H1 (cell line): ENCODE results near the gene SOX2. TPM values are rescaled to one million over a fixed set of nuclear protein-coding genes. Genes with fewer than 3 reads are reported as not detected.

ENCODE experiments used
- CTCF ChIA-PET: fragments of 300-600 bp; sonication (Branson Sonifier 250); formaldehyde crosslinking; loops from one replicate; lab custom pipeline; 2021; ENCODE audit not compliant: partially characterized antibody; lab: Charles Lee
- POLR2A ChIA-PET: fragments of 300-600 bp; sonication (Branson Sonifier 250); formaldehyde crosslinking; loops from one replicate; lab custom pipeline; 2021; ENCODE audit warnings: inconsistent platforms; ENCODE audit not compliant: partially characterized antibody; lab: Charles Lee
- DNase-seq, 2 experiments: peaks; one replicate each; pipeline versions ENCODE4 v3.0.0 to v3.0.0-alpha.2; 2010 to 2022; ENCODE audit warnings: low spot score in 2 of 2, low read depth in 1 of 2, mixed read lengths in 1 of 2
- FAIRE-seq: peaks from 2 replicates; lab custom pipeline; 2011; peaks lifted over from hg19 to GRCh38; lab: Jason Lieb, UNC
- H2AFZ ChIP-seq: 2 replicates; pipeline ENCODE4 v1.8.1; 2012; ENCODE audit warnings: low read length, inconsistent platforms
- H2AK5ac ChIP-seq: 2 replicates; pipeline ENCODE4 v1.6.1; 2013; ENCODE audit warnings: low read depth, low read length
- H2BK120ac ChIP-seq: replicated peaks from 2 replicates; pipeline ENCODE3; 2013; ENCODE audit warnings: low read depth, low read length, inconsistent platforms
- H2BK12ac ChIP-seq: 2 replicates; pipeline ENCODE4 v1.6.1; 2013; ENCODE audit warnings: low read depth, low read length
- H2BK15ac ChIP-seq: 2 replicates; pipeline ENCODE4 v1.6.1; 2013; ENCODE audit warnings: low read length
- H2BK20ac ChIP-seq: 2 replicates; pipeline ENCODE4 v1.6.1; 2013; ENCODE audit warnings: low read length
- H2BK5ac ChIP-seq: 2 replicates; pipeline ENCODE4 v1.6.1; 2013; ENCODE audit warnings: low read depth, low read length
- H3K14ac ChIP-seq: 2 replicates; pipeline ENCODE4 v1.6.1; 2013; ENCODE audit warnings: inconsistent platforms; ENCODE audit not compliant: insufficient read length
- H3K18ac ChIP-seq: 2 replicates; pipeline ENCODE4 v1.6.1; 2013; ENCODE audit warnings: low read length; ENCODE audit errors: extremely low read depth
- H3K23ac ChIP-seq: 2 replicates; pipeline ENCODE4 v1.6.1; 2013; ENCODE audit warnings: inconsistent platforms; ENCODE audit not compliant: insufficient read length
- H3K23me2 ChIP-seq: 2 replicates; pipeline ENCODE4 v1.6.1; 2013; ENCODE audit warnings: low read depth, low read length
- H3K27ac ChIP-seq: 2 replicates; pipeline ENCODE4 v1.6.1; 2011; ENCODE audit warnings: low read depth, low read length, inconsistent platforms
- H3K27me3 ChIP-seq, 4 experiments: replicated peaks in 1 of 4; 1 replicate in 1 of 4; 2 replicates in 3 of 4; pipeline versions ENCODE4 v1.6.1 to v1.8.1; 2011 to 2013; ENCODE audit warnings: low read length in 3 of 4, mild to moderate bottlenecking in 3 of 4, inconsistent platforms in 2 of 4, mixed read lengths in 2 of 4, moderate library complexity in 1 of 4; ENCODE audit not compliant: control insufficient read depth in 3 of 4, insufficient read depth in 3 of 4; ENCODE audit errors: extremely low read depth in 1 of 4
- H3K36me3 ChIP-seq, 4 experiments: 2 replicates each; pipeline versions ENCODE4 v1.6.1 to v1.8.1; 2011 to 2013; ENCODE audit warnings: mild to moderate bottlenecking in 4 of 4, low read length in 3 of 4, moderate library complexity in 2 of 4, control low read depth in 1 of 4, inconsistent platforms in 1 of 4; ENCODE audit not compliant: insufficient read depth in 4 of 4, control insufficient read depth in 2 of 4
- H3K4ac ChIP-seq: replicated peaks from 2 replicates; pipeline ENCODE3; 2013; ENCODE audit warnings: low read length, low read depth, mixed read lengths, inconsistent platforms; ENCODE audit not compliant: insufficient read length
- H3K4me1 ChIP-seq, 4 experiments: replicated peaks in 1 of 4; 1 replicate in 1 of 4; 2 replicates in 3 of 4; pipeline versions ENCODE4 v1.6.1 to v1.8.1; 2011 to 2013; ENCODE audit warnings: low read length in 3 of 4, inconsistent platforms in 2 of 4, mixed read lengths in 1 of 4; ENCODE audit not compliant: insufficient read depth in 4 of 4, control insufficient read depth in 3 of 4
- H3K4me2 ChIP-seq, 2 experiments: 2 replicates each; pipeline versions ENCODE4 v1.6.1 to v1.8.1; 2011 to 2013; ENCODE audit warnings: low read depth in 2 of 2, low read length in 2 of 2, control low read depth in 1 of 2, inconsistent platforms in 1 of 2, mild to moderate bottlenecking in 1 of 2; ENCODE audit not compliant: insufficient read depth in 1 of 2
- H3K4me3 ChIP-seq, 4 experiments: fragments of 200-600, 300-600 bp in 1 of 4; sonication (generic), shearing (Covaris generic), sonication (Bioruptor Twin) in 1 of 4; 2 replicates each; pipeline versions ENCODE4 v1.5.1 to v1.8.1; 2011 to 2016; ENCODE audit warnings: low read length in 4 of 4, low read depth in 3 of 4, control low read depth in 2 of 4, inconsistent platforms in 2 of 4, mild to moderate bottlenecking in 2 of 4, mixed read lengths in 1 of 4, moderate library complexity in 1 of 4; ENCODE audit not compliant: insufficient read depth in 2 of 4; ENCODE audit errors: extremely low read depth in 1 of 4
- H3K56ac ChIP-seq: replicated peaks from 2 replicates; pipeline ENCODE3; 2013; ENCODE audit warnings: low read depth, mild to moderate bottlenecking, mixed read lengths, low read length, inconsistent platforms; ENCODE audit not compliant: insufficient read length
- H3K79me1 ChIP-seq: 2 replicates; pipeline ENCODE4 v1.6.1; 2013; ENCODE audit warnings: low read depth, low read length, control low read depth
- H3K79me2 ChIP-seq, 2 experiments: 2 replicates each; pipeline versions ENCODE4 v1.6.1 to v1.8.1; 2012 to 2013; ENCODE audit warnings: low read length in 2 of 2, mild to moderate bottlenecking in 2 of 2, inconsistent platforms in 1 of 2; ENCODE audit not compliant: insufficient read depth in 2 of 2, control insufficient read depth in 1 of 2
- H3K9ac ChIP-seq, 4 experiments: replicated peaks in 1 of 4; 1 replicate in 1 of 4; 2 replicates in 3 of 4; pipeline versions ENCODE4 v1.6.1 to v1.8.1; 2011 to 2013; ENCODE audit warnings: low read depth in 3 of 4, low read length in 3 of 4, control low read depth in 2 of 4, mild to moderate bottlenecking in 2 of 4, moderate library complexity in 2 of 4, inconsistent platforms in 1 of 4; ENCODE audit errors: extremely low read depth in 1 of 4
- H3K9me3 ChIP-seq, 2 experiments: 2 replicates each; pipeline versions ENCODE4 v1.6.1 to v1.8.1; 2012 to 2013; ENCODE audit warnings: mild to moderate bottlenecking in 2 of 2, moderate library complexity in 2 of 2, control low read depth in 1 of 2, inconsistent platforms in 1 of 2, low read depth in 1 of 2, low read length in 1 of 2, mixed read lengths in 1 of 2; ENCODE audit not compliant: insufficient read depth in 2 of 2
- H4K20me1 ChIP-seq, 2 experiments: replicated peaks in 1 of 2; 2 replicates each; pipeline versions ENCODE3 to v1.8.1; 2011 to 2013; ENCODE audit warnings: inconsistent platforms in 2 of 2, low read length in 2 of 2, mild to moderate bottlenecking in 1 of 2; ENCODE audit not compliant: insufficient read depth in 2 of 2, control insufficient read depth in 1 of 2
- H4K5ac ChIP-seq: 2 replicates; pipeline ENCODE4 v1.6.1; 2013; ENCODE audit warnings: low read length, low read depth, mixed read lengths, inconsistent platforms; ENCODE audit not compliant: insufficient read length
- H4K8ac ChIP-seq: 2 replicates; pipeline ENCODE4 v1.8.0; 2013; ENCODE audit warnings: mild to moderate bottlenecking, moderate library complexity, low read length, inconsistent platforms; ENCODE audit not compliant: insufficient read depth; ENCODE audit errors: extremely low read depth
- H4K91ac ChIP-seq: replicated peaks from 2 replicates; pipeline ENCODE3; 2013; ENCODE audit warnings: low read length, mixed read lengths, inconsistent platforms; ENCODE audit not compliant: insufficient read length
- ASH2L ChIP-seq: fragments of 200-600, 300-600 bp; sonication (generic); IDR thresholded peaks from one replicate; pipeline ENCODE4 v1.7.1; 2017; ENCODE audit warnings: low read length
- CEBPB ChIP-seq: IDR thresholded peaks from 2 replicates; pipeline ENCODE4 v1.6.1; 2012; ENCODE audit warnings: low read depth, low read length
- JUN ChIP-seq: IDR thresholded peaks from 2 replicates; pipeline ENCODE4 v1.6.1; 2011; ENCODE audit warnings: low read depth, mild to moderate bottlenecking, improper control_type of control experiment, low read length
- RAD21 ChIP-seq, 2 experiments: IDR thresholded peaks in 1 of 2; conservative IDR thresholded peaks in 1 of 2; 2 replicates each; pipeline ENCODE4 v1.6.1; 2011; ENCODE audit warnings: low read depth in 2 of 2, low read length in 2 of 2, improper control_type of control experiment in 1 of 2, inconsistent platforms in 1 of 2, mild to moderate bottlenecking in 1 of 2, moderate library complexity in 1 of 2
- RBBP5 ChIP-seq: IDR thresholded peaks from 2 replicates; pipeline ENCODE4 v1.7.1; 2012; ENCODE audit warnings: low read depth, mild to moderate bottlenecking, inconsistent platforms, low read length, moderate library complexity, borderline replicate concordance
- SIN3A ChIP-seq, 2 experiments: IDR thresholded peaks in 1 of 2; conservative IDR thresholded peaks in 1 of 2; 2 replicates each; pipeline ENCODE4 v1.6.1; 2011 to 2012; ENCODE audit warnings: low read length in 2 of 2, improper control_type of control experiment in 1 of 2, low read depth in 1 of 2, mild to moderate bottlenecking in 1 of 2
- TAF7 ChIP-seq: optimal IDR thresholded peaks from 2 replicates; pipeline ENCODE3; 2011; ENCODE audit warnings: low read depth, mild to moderate bottlenecking, inconsistent platforms, low read length, moderate library complexity, borderline replicate concordance
- TEAD4 ChIP-seq: IDR thresholded peaks from 2 replicates; pipeline ENCODE4 v1.6.1; 2012; ENCODE audit warnings: low read depth, low read length, inconsistent platforms, mixed read lengths
- WGBS, 2 experiments: shearing (Covaris generic) in 1 of 2; methylation state at CpG; one replicate each; pipeline versions ENCODE4 v1.1.6 to v1.1.7; 2013 to 2015; ENCODE audit warnings: low lambda C conversion rate in 2 of 2, mixed read lengths in 2 of 2, inconsistent platforms in 1 of 2, low coverage in 1 of 2, missing lambda C conversion rate in 1 of 2; ENCODE audit not compliant: insufficient replicate concordance in 2 of 2, insufficient coverage in 1 of 2, insufficient read length in 1 of 2; ENCODE audit errors: extremely low coverage in 1 of 2, missing lambda C conversion rate in 1 of 2; 5-methylcytosine and 5-hydroxymethylcytosine counted together
- polyA plus RNA-seq, 7 experiments: library from polyadenylated mRNA; depleted of rRNA in 3 of 7; stranded (reverse) in 5 of 7; unstranded in 2 of 7; fragments of >200 nt in 5 of 7; fragments of 200-250 nt in 2 of 7; gene quantifications; 1 replicate in 5 of 7; 2 replicates in 1 of 7; 4 replicates in 1 of 7; pipeline versions ENCODE4 v1.2.1 to v1.2.3, GENCODE V29; 2011 to 2013; ENCODE audit warnings: missing spikeins in 2 of 7, mixed read lengths in 2 of 7
- total RNA-seq: library from RNA; stranded (reverse); fragmentation: NEBNext Ultra II Directional; extraction: Animal tissue kit (Norgen Biotek cat#: 25700); gene quantifications from 2 replicates; pipeline ENCODE4 v1.2.1, GENCODE V29; 2021

The SOX2 gene
- total and polyA plus RNA-seq, 2 of the 8 experiments (the other 6 are each of a cell fraction or from before 2014, with no cell fraction given), result 149 to 247 TPM

- Histone ChIP-seq H3K36me3 (no peaks in the 10 kb centered on the region), H3K79me1 (no peaks in the 10 kb centered on the region), H3K4me3 (peak overlapping the region; percentile 15 to 51 (median 21); a peak in 5 of 8 replicates), H2AFZ (no peak overlapping the region), H3K23me2 (peaks cover 26% of the 10 kb centered on the region), H3K27me3 (peaks cover 6 to 46% (median 34%) of the 10 kb centered on the region in 4 experiments), H2BK5ac (no peak overlapping the region), H4K20me1 (no peaks in the 10 kb centered on the region), H3K9ac (no peak overlapping the region), H3K4me1 (peaks cover 21 to 40% (median 31%) of the 10 kb centered on the region in 4 experiments), H3K4ac (no peak overlapping the region), H2AK5ac (no peak overlapping the region), H2BK20ac (no peak overlapping the region), H2BK15ac (no peak overlapping the region), H4K91ac (no peak overlapping the region), H3K4me2 (peak overlapping the region; percentile 66 to 86), H3K27ac (no peak overlapping the region), H3K56ac (no peak overlapping the region), H2BK120ac (no peak overlapping the region), H3K18ac (no peak overlapping the region), H2BK12ac (no peak overlapping the region), H4K5ac (no peak overlapping the region), H4K8ac (no peak overlapping the region), H3K79me2 (no peaks in the 10 kb centered on the region), H3K23ac (no peak overlapping the region), H3K14ac (no peak overlapping the region), H3K9me3 (no peaks in the 10 kb centered on the region)
- ChIA-PET CTCF (interaction anchor here (0.5 to 4.6 kb wide), 43 partner anchors 10 to 985 kb away, joined by 3 to 38 read pairs (median 4); no protein-coding TSS in a partner anchor), POLR2A (interaction anchor here (0.6 to 2.4 kb wide), 4 partner anchors 11 to 81 kb away, joined by 3 to 11 read pairs (median 4); no protein-coding TSS in a partner anchor)
- WGBS, 2 experiments, result 20% methylated on average over 17 of the region's 17 CpGs; no CpG with 5 or more reads in 1 of the 2 experiments
- DNase-seq (peak in 1 of 2 experiments; percentile 83), FAIRE-seq (peak; percentile 94)
- TF ChIP-seq RBBP5, result no peak
- peak; percentile 69 to 77 for TF ChIP-seq RAD21 (IDR thresholded peaks at IDR 0.05 in 1 of 2, conservative IDR thresholded peaks at IDR 0.05 in 1 of 2; ENCODE audit: low read depth in 2 of 2, low read length in 2 of 2)
- no peak for TF ChIP-seq TEAD4
- TF ChIP-seq SIN3A (conservative IDR thresholded peaks at IDR 0.05 in 1 of 2, IDR thresholded peaks at IDR 0.05 in 1 of 2; ENCODE audit: low read depth in 1 of 2, low read length in 2 of 2), result 0 out of 4 replicates have a peak, but pooled peaks of 1 of the 2 experiments have one; percentile 17
- TF ChIP-seq ASH2L, result peak; percentile 20
- TF ChIP-seq TAF7, result peak; percentile 51
- no peak for TF ChIP-seq JUN
- peak; percentile 20; the same call in 1 of the 2 replicates for TF ChIP-seq CEBPB
Measured at GRCh38 chr3:181700168-181701087, 11.3 kb upstream of the SOX2 start.
